ENCODE measurements around the gene FOXO3.
A peak's percentile ranks its signal among the peaks of the same experiment; 100 is the strongest.

The FOXO3 gene

GRCh38 chr6:108684771-108685329, 124.1 kb downstream of the FOXO3 start:
- no peak for DNase-seq (ENCODE audit: low spot score)

DNA sequence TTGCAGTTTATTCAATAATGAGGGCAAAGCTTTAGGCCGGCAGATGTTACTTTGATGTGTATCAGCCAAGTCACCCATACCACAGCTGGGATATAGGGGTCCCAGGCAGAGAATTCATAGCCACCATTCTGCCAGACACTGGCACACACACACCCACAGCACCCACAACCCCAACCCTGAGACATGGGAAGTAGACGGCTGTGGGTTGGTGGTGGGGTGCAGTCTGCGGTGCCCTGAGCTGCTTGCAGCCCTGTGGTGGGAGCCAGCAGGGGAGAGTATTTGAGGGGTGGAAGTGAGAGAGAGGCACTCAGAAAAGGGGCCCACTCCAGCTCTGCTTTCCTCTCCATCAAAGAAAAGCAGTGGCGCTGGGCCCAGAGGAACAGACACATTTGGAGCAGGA, 125.3 kb downstream of the FOXO3 start:
- no peak for DNase-seq (ENCODE audit: low spot score)

DNA sequence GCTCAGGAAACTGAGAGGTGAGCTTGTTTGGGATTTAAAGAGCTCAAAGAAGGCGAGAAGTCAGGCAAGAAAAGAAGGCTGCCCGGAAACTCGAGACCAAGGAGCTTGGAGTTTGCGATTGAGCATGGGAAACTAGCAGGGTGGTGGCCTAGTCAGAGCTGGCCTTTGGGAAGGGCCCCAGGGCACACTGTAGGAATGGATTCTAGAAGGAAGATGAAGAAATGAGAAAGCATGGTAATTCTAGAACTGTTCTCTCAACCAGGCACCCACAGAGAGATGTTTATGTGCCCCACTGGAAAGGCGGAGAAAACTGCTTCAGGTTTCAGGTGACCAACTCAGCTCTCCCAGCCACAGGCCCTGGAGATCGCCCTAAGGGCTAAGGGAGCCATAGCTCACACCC, 126.2 kb downstream of the FOXO3 start:
- no peak for DNase-seq (ENCODE audit: low spot score)

GRCh38 chr6:108687921-108688320, 127.2 kb downstream of the FOXO3 start:
- no peak for DNase-seq (ENCODE audit: low spot score)

GRCh38 chr6:108689272-108690161, 128.8 kb downstream of the FOXO3 start:
- DNase-seq (ENCODE audit: low spot score) = peak; percentile 69

- DNase-seq (ENCODE audit: low spot score) = peak; percentile 29
Observed at GRCh38 chr6:108690326-108691049, 129.8 kb downstream of the FOXO3 start.

GRCh38 chr6:108693430-108694154, 132.9 kb downstream of the FOXO3 start:
- no peak for DNase-seq (ENCODE audit: low spot score)

GRCh38 chr6:108694816-108695215, 134.1 kb downstream of the FOXO3 start:
- DNase-seq (ENCODE audit: low spot score) = no peak

DNA sequence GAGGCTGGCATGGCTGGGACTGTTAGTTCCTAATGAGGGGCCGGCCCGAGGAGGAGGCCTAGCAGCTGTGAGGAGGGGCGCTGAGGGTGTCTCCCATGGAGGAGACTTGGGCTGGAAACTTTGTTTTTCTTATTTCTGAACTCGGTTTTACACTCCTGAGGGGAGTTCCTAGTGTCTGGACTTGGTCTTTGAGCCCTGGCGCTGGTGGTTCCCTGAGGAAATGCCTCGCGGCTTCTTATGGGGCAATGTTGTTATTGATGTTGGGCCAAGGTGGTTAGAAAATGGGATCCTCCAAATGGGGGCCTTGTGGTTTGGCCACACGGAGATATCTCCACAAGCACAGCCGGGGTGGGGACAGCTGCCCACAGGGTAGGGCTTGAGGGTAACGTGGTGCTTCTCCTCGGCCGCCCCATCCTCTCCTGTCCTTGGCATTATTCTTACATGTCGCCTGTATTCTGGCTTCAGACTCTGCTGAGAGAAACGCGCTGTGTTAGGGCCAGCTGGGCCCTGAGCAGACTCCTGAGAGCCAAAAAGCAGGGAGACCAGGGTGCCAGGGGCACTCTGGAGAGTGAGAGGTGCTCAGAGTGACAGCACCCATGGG, 136.9 kb downstream of the FOXO3 start:
- no peak for DNase-seq (ENCODE audit: low spot score)

- no peak for DNase-seq (ENCODE audit: low spot score)
Observed at GRCh38 chr6:108698593-108699289, 138.0 kb downstream of the FOXO3 start.

DNA sequence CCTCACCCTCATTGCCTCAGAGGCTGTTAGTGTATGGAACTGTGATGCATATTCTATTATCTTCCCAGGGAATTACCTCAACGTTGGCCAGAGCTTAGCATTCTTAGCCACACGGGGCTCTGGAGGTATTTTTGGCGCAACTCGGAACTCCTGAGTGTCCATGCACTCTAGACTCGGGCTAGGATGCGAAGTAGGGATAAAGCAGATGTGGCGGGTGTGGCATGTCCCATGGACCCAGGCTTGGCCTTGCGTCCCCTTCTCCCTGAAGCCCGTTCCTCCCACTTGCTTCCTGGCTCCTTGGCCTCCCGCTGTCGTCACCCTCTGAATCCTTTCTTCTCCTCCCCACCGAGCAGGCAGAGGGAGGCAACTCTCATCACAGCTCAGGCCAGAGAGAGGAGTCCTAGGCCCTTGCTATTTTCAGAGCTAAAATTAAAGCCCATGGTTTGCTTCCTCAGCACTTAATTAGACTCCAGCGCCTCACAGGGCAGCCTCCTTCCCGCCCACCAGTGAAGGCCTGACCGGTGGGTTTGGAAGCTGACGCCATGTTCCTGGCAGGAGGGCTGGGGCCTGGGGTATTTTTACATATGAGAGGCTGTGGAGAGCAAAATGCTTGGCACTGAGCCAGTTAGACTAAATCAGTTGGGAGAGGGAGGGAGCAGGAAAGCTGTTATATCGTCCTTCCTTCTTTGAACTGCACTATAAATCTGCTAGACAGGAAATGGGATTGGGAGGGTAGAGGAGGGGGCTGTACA, 138.7 kb downstream of the FOXO3 start:
- DNase-seq (ENCODE audit: low spot score) = no peak

- DNase-seq (ENCODE audit: low spot score) = no peak
Observed at GRCh38 chr6:108702106-108702851, 141.6 kb downstream of the FOXO3 start.

GRCh38 chr6:108706649-108707048, 145.9 kb downstream of the FOXO3 start:
- DNase-seq (ENCODE audit: low spot score) = no peak

- no peak for DNase-seq (ENCODE audit: low spot score)
Observed at GRCh38 chr6:108707328-108707976, 146.7 kb downstream of the FOXO3 start.

GRCh38 chr6:108710030-108710429, 149.3 kb downstream of the FOXO3 start:
- no peak for DNase-seq (ENCODE audit: low spot score)

DNA sequence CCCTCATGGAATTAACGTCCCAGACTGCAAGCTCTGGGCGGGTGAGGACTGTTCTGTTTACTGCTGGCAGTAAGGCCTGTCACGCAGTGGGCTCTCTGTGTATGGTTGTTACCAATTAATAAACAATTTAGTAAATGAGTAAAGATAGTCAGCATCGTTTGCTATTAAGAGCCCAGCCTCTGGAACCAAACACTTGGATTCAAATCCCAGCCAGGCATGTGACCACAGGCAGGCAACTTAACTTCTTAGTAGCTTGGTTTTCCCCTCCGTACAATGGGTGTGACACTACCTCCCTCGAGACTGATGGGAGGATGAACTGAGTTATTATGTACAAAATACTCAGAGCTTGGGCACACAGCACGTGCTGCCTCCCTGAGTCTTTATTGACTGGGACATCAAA, 149.8 kb downstream of the FOXO3 start:
- DNase-seq (ENCODE audit: low spot score) = no peak

DNA sequence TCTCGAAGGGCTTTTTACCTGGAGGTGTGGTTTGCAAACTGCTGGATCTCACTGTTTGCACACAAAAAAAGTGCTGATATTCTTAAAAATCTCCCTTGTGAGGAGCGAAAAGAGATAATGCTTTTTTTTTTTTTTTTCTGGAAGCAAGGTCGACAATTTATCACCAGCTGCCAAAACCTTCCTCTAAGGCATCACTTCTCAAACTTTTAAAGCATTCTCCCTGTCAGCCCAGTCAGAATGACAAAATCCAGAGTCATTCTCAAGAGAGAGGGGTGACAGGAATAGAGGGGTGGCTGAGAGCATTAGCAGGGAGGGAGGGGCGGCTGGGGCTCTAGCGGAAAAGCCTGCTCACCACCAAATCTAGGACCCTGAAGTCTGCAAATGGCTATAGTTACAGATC, 150.4 kb downstream of the FOXO3 start:
- no peak for DNase-seq (ENCODE audit: low spot score)

GRCh38 chr6:108711826-108712225, 151.1 kb downstream of the FOXO3 start:
- DNase-seq (ENCODE audit: low spot score) = no peak

GRCh38 chr6:108712946-108713345, 152.2 kb downstream of the FOXO3 start:
- no peak for DNase-seq (ENCODE audit: low spot score)

Measured in AG08395 (cell line).